GM13976 (cell line): ENCODE results near the gene FMOD.

Experiments
- DNase-seq: peaks from one replicate; pipeline ENCODE4 v3.0.0; 2012; ENCODE audit warnings: low spot score
- in situ Hi-C: fragments of 300-500 bp; cut with MboI; formaldehyde crosslinking; loops from one replicate; pipeline ENCODE4 v1.12.0; 2022; ENCODE audit warnings: low sequenced_read_pairs, mixed read lengths, inconsistent platforms; ENCODE audit not compliant: unreplicated experiment
- TF ChIP-seq, protein P1 (sequence below): IDR thresholded peaks from 2 replicates; pipeline ENCODE4 v1.5.1; 2012; ENCODE audit warnings: borderline replicate concordance, mild to moderate bottlenecking; ENCODE audit not compliant: insufficient read depth; ENCODE audit errors: extremely low read depth, missing control alignments, control extremely low read depth

FMOD gene

DNA sequence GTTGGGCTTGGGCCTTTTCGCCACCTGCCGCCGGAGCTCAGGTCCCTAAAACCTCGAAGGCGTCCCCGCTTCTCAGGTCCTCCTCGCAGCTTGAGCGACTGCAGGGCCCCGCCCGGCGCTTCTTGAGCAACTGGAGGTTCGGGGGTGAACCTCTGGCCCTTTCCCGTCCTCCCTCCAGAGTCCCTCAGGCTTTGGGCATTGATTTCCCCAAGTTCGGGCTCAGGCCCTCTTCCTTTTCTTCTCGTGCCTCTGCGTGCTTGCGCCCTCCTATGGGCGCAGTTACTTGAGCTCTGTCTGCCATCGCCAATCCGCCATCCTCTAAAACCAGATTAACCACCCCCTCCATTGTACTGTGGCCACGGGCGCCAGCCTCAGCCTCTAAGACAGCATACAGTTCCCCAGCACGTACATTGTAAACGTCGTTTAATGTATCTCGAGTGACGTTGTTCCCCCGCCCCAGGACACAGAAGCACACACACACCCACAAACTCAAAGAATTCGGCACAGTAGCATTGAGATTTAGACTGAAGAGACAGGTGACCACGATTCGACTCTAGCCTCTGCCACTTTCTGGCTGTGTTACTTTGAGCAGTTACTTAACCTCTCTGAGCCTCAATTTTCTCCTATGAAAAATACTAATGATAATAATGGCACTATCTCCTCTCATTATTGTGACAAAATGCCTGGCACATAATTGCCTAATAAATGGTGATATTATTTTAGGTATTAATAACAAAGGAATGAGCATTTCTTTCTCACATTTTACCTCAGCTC, 23.1 kb downstream of the FMOD start:
- in situ Hi-C loops, result no loop called here
- peak; percentile 80 for DNase-seq
- TF ChIP-seq, protein P1, sequence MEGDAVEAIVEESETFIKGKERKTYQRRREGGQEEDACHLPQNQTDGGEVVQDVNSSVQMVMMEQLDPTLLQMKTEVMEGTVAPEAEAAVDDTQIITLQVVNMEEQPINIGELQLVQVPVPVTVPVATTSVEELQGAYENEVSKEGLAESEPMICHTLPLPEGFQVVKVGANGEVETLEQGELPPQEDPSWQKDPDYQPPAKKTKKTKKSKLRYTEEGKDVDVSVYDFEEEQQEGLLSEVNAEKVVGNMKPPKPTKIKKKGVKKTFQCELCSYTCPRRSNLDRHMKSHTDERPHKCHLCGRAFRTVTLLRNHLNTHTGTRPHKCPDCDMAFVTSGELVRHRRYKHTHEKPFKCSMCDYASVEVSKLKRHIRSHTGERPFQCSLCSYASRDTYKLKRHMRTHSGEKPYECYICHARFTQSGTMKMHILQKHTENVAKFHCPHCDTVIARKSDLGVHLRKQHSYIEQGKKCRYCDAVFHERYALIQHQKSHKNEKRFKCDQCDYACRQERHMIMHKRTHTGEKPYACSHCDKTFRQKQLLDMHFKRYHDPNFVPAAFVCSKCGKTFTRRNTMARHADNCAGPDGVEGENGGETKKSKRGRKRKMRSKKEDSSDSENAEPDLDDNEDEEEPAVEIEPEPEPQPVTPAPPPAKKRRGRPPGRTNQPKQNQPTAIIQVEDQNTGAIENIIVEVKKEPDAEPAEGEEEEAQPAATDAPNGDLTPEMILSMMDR, result peak; percentile 64

DNA sequence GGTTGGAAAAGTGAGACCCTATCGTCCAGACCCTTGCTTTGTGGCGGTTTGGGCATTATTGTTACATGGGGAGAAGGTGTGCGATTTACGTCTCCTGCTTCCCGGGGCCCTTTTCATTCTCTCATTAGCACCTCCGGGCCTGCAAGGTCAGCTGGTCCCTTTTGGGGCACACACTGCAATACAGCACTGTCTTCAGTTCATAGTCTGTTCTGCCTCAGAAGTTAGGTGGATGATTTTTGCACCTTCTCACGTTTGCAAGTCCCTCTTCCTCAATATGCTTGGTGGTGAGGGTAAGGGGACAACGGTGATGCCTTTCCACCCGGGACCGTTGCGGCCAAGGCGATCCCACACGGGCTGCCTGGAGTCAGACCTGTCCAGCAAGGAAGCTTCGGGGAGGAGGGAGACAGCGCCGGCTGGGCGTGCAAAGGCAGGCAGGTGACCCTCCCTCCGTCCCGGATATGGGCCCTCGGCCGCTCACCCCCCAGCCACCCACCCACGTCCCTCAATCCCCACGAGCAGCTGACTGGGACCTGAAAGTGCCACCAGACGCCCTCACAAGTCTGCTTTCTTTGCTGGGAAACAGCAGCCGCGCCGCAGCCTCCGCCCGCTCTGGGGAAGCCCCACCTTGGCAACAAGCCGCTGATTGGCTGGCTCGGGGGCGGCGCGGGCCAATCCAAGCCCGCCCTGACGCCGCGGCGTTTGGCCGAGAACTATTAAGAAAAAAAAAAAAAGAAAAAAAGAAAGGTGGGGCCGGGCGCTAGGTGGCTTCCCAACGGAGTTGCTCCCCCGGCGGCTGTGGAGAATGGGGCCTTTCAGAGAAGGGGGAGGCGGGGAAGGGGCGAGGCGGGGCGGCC, 23.9 kb downstream of the FMOD start:
- TF ChIP-seq, protein P1, result no peak
- peak; percentile 96 for DNase-seq
- in situ Hi-C loops, result no loop called here

DNA sequence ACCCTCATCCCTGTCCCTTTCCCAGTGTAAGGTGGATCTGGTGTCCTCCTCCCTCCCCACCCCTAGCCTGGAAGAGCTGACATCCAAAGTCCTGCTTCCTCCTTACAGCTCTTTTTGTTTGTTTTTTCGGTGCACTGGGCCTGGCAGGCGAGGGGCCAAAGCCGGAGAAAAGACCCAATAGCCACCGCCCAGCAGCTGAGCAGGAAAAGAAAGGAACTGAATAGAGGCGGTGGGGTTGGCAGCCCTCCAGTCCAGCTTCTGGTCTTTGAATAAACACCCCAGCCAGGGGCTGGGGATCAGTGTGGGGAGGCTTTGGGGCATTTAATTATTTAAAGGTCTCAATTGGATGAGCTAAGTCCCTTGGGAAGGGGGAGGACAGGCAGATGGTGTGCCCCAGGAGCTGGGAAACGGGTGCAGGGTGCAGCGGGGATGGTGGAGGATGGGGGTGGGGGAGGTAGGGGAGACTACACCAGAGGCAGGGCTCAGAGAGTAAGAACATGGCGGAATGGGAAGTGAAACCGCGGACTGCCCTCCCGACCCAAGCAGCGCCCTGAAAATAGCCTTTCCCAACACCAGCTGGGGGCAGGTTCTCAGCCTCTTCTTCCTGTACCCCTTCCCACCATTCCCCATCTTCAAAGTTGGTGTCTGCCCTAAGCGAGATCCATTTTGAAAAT, 25.4 kb downstream of the FMOD start:
- in situ Hi-C loops, result no loop called here
- TF ChIP-seq, protein P1, result no peak
- DNase-seq, result peak; percentile 59

DNA sequence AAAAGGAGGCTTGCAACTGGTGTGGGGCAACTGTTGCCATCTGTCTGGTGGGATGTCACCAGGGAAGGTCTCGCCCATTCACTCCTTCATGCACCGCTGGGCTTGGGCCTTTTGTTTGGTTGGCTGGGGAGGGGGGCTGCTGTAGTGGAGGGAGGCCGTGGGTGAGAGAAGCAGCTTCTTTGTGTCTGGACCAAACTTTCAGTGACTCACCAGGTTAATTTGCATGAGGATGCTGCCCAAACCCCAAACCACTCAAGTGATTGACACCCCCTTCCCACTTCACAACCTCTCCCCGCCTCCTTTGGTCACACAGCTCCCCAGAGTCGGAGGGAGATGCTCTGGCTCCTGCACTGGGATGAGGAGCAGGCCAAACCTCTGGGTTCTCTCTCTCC, 25.9 kb downstream of the FMOD start:
- TF ChIP-seq, protein P1, result no peak
- in situ Hi-C loops, result no loop called here
- DNase-seq, result peak; percentile 84

DNA sequence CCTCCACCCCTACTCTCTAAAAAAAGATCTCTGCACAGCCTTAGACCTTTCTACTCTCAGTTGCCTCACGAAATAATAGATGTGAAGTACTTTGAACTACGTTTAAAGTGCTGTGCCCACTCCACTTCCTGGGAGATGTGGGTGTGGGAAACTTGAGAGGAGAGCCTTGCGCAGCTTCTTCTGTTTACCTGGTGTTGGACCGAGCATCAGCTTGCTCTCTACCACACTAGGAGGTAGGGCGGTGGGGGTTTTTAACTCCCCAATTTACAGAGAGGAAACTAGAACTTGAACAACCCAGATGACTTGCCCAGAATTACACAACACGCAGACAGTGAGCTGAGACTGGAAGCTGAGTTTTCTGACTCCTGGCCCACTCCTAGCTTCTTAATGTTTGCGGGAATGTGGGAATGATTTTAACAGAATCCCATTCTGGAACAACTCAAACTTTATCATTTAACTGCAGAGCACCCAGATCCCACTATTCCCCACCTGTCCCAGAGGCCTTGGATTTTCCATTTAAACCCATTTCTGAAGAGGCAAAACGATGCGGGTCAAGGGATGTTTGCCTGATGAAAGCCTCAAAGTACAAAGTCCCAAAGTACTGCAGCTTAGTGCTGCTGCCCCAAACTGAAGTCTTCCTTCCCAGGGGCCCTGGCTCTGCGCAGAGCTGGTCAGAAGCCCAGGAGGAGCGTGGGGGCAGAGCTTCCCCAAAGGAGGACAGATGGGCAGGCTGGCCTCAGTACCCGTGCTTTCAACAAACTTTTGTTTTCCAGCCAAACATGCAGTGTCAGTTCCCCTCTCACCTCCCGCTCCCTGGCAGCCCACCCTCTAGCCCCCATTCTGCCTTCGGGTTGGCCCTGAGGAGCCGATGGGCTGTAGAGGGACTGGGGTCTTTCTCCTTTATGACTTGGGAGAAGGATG, 26.6 kb downstream of the FMOD start:
- TF ChIP-seq, protein P1, result no peak
- in situ Hi-C loops, result no loop called here
- no peak for DNase-seq
